ENCODE measurements around the gene ZC3H12A. TPM values are rescaled to one million over a fixed set of nuclear protein-coding genes. Genes with fewer than 3 reads are reported as not detected.

Gene ZC3H12A
- total RNA-seq, 1 donor from 2014 or later, result 62.6 TPM

DNA sequence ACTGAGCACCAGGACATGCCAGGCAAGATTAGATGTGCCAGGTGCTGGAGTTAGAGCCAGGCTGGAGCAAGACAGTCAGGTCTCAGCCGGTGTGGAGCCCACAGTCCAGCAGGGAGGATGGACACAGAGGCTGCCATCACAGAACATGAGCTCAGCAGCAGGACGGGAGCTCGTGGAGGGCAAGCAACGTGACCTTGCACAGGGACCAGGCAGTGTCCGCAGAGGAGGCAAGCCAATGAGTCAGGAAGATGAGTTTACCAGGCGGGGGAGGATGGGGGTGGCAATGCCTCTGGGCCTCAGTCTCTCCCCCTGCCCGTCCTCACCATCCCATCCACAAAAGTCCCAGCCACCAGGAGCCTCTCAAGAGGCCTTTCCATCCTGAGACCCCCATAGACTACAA is 20.7 kb upstream of the ZC3H12A start:
- intact Hi-C loops (cut with micrococcal nuclease), result loop anchor here (1.0 to 5.0 kb wide), 4 partner anchors 34 to 407 kb away; partner anchors contain the start of genes CDCA8 and SNIP1

DNA sequence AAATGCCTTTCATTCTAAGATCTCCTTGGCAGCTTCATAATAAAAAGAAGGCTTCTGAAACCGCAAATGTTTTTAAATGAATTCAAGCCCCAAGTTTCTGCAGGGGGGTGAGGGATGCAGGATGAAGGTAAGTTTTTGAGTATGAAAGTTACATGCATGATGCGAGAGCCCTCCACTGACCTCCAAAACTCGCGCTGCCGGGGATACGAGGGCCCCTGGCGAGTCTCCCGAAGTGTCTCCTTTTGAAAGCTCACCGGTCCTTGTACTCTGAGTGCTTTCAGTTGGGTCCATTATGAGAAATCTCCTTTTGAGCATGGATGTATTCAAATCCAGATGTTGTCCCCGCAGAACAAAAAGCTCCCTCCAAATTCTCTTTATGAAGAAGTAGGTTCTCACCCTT is 18.9 kb upstream of the ZC3H12A start:
- intact Hi-C loops (cut with micrococcal nuclease), result loop anchor here (1.0 to 5.0 kb wide), 5 partner anchors 18 to 237 kb away; partner anchors contain the start of genes CDCA8, GNL2 and MEAF6

DNA sequence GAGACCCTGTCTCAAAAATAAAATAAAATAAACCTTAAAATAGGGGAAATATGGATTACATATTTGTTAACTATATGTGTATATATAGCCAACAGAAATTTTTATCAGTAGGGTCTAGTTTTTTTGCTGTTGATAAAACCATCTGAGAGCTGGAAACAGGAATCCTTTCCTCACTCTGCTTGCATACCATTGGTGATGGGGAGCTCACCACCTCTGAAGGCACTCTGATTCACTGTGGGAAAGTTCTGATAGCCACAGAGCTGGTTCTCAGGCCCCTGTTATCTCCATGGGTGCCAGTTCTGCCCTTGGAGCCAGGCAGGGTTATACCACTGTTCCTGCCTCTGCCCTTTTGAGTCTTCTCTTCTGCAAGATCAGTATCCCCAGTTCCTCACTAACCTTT is 17.8 kb upstream of the ZC3H12A start:
- intact Hi-C loops (cut with micrococcal nuclease), result loop anchor here (5.0 kb wide), 1 partner anchor 141 kb away; the partner anchor contains the start of gene GNL2

DNA sequence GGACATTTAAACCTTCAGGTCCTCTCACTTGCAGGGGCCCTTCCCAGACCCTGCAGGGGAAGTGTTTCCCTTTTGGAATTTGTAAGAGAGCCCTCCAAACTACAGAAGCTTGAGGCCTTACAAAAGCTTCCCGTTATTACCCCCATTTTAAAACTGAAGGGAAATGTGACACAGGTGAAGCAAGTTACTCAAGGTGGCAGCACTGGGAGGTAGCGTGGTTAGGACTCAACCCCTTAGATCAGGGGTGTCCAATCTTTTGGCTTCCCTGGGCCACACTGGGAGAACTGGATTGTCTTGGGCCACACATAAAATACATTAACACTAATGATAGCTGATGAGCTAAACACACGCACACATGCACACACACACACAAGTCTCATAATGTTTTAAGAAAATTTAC is 15.8 kb upstream of the ZC3H12A start:
- intact Hi-C loops (cut with micrococcal nuclease), result loop anchor here (5.0 kb wide), 1 partner anchor 139 kb away; the partner anchor contains the start of gene GNL2

DNA sequence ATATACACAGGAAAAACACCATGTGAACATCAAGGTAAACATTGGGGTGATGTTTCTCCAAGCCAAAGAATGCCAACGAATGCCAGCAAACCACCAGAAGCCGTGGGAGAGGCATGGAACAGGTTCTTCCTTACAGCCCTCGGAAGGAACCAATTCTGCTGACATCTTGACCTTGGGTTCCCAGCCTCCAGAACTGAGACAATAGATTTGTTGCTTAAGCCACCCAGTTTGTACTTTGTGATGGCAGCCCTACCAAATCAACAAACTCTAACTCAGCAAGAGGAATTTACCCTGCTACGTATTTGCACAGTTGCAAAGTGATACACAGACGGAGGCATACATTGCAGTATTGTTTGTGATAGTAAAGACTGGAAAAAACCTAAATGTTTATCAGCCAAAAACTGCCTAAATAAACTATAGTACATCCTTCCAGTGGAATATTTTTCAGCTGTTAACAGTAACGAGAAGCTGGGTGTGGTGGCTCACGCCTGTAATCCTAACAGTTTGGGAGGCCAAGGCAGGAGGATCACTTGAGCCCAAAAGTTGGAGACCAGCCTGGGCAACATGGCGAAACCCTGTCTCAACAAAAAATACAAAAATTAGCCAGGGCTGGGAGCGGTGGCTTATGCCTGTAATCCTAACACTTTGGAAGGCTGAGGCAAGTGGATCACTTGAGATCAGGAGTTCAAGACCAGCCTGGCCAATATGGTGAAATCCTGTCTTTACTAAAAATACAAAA is 12.5 kb upstream of the ZC3H12A start:
- intact Hi-C loops (cut with micrococcal nuclease), result no loop called here

DNA sequence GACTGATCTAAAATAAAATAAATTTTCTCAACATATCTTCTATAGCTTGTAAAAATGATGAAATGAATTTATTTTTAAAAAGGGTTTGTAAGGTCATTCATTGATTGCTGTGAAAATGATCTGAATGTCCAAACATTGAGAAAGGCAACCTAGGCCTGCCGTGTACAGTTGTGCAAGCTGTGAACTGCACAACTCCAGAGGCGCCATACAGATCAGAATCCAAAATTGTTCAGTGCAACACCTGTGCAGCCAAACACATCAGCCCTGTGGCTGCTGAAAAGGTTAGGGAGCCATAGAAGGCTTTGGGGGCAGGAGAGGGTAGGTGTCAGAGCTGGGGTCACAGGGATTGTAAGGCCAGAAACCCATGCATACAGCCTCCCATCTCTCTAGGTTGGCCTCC is 9.9 kb upstream of the ZC3H12A start:
- intact Hi-C loops (cut with micrococcal nuclease), result no loop called here

DNA sequence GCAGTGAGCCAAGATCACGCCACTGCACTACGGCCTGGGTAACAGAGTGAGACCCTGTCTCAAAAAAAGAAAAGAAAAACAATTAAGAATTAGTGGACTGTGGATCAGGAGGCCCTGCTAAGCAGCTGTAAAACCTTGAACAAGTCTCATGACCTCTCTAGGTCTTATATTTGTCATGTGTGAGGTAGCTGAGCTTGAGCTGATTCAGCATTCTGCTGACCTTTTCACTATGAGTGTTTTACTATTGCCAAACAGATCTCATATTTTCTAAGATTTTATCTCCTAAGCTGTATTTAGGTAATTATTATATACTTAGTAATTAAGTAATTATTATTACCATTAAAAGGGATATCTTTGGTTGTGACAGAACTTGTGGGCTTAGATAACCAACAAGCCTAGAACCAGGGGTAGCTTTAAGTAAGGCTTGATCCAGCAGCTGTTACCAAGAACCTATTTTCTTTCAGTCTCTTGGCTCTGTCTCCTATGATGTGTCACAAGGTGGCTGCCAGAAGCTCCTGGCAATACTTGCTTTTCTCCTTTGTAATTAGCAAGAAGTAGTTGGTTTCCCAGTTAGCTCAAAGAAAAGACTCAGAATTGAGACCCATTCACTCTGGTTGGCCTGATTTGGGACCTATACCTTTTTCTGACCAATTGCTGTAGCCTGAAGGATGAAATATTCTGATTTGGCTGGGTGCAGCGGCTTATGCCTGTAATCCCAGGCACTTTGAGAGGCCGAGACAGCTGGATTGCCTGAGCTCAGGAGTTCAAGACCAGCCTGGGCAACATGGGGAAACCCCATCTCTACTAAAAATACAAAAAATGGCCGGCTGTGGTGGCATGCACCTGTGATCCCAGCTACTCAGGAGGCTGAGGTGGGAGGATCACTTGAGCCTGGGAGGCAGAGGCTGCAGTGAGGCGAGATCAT is 8.5 kb upstream of the ZC3H12A start:
- intact Hi-C loops (cut with micrococcal nuclease), result no loop called here

DNA sequence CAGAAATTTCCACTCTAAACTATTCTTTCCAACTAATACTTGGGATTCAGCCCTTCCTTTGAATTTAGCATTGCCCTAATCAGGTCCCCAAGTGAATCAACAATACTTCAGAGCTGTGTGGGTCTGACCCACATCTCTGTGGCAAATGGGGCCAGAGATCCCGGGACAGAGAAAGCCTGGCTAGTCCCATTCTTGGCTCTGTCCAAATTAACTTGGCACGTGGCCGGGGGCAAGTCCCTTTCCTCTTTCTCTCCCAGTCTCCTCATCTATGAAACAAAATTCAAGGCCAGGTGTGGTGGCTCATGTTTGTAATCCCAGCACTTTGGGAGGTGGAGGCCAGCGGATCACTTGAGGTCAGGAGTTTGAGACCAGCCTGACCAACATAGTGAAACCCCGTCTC is 6.3 kb upstream of the ZC3H12A start:
- intact Hi-C loops (cut with micrococcal nuclease), result no loop called here

DNA sequence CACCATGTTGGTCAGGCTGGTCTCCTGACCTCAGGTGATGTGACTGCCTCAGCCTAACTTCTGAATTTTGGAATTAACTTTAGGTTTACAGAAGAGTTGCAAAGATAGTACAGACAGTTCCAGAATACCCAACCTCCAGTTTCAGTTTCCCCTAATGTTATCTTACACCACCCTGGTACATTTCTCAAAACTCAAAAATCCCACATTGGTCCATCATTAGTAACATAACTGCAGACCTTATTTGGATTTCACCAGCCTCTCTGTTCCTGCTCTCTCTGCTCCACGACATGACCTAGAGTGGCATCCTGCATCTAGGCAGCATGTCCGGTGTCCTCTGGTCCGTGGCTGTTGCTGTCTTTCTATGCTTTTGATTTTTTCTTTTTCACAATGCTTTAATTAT is 5.0 kb upstream of the ZC3H12A start:
- intact Hi-C loops (cut with micrococcal nuclease), result no loop called here

DNA sequence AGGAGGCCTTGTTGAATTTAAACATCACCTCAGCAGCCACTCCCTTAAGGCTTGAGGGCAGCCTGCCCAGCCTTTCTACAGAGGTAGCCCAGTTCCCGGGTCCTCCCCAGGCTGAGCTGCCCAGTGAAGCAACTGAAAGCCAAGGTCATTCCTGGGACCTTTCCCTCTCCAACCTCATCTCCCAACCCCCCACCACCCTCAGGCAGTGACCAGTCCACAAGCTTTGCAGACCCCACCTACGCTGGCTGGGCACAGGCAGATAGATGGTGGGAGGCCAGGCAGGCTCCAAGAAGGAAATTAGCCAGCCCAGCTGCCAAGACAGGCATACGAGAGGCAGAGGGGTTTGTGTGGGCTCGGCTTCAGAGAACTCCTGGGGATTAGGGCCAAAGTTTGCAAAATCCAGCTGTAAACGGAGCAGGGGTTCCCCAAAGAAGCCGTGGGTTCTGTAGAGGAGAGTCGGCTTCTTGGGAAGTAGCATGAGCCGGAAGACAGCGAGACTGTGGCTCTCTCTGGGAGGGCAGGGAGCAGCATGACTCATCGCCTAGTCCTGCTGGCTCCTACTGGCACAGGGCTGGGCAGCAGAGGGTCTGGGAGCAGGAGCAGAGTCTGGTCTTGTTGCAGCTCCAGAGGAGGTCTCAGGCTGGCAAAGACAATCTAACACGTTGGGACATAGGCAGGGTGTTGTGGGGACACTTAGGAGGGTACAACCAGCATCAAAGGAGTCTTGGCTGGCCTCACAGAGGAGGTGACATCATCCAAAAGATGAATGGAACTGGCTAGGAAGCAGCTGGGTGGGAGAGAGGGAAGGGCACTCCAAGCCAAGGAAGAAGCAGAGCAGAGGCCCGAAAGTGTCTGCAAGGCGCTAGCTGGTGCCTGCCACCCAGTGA is 2.8 kb upstream of the ZC3H12A start:
- intact Hi-C loops (cut with micrococcal nuclease), result loop anchor here (2.0 to 10.0 kb wide), 5 partner anchors 15 to 1383 kb away; partner anchors contain the start of genes MAP7D1, MRPS15, RRAGC and UTP11

DNA sequence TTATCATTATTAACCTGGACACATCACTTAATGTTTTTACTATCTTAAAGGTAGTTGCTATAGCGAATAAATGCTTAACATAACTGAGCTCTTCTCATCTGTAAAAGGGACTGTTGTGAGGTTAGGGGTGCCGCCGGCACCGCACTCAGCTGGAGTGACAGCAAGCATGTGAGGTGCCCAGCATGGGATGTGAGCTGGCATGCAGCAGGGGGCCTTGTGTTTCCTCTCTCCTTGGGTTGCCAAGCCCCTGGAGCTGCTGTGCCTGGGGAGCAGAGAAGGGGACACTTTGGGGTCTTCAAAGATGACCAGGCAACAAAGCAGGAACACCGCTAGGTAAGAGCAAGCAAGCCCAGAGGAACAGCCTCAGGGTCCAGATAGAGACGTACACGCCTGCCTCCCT is 2.1 kb upstream of the ZC3H12A start:
- intact Hi-C loops (cut with micrococcal nuclease), result loop anchor here (2.0 to 10.0 kb wide), 5 partner anchors 15 to 1383 kb away; partner anchors contain the start of genes MAP7D1, MRPS15, RRAGC and UTP11

DNA sequence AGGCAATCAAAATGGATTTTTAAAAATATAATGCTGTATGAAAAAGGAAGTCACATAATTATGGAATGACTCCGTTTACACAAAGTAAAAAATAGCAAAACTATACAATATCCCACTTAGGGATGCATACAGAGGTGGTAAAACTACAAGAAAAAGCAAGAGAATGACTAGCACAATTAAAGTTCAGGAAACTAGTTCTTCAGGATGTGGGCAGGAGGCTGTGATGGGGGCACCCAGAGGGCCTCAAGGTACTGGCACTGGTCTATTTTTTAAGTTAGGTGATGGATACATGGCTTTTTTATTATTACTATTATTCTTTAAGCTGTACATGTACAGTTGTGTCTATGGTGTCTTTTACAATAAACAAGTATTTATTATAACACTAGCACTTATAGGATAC is 1.4 kb upstream of the ZC3H12A start:
- intact Hi-C loops (cut with micrococcal nuclease), result loop anchor here (1.0 to 10.0 kb wide), 6 partner anchors 14 to 1382 kb away; partner anchors contain the start of genes MAP7D1, MRPS15, RRAGC and UTP11

DNA sequence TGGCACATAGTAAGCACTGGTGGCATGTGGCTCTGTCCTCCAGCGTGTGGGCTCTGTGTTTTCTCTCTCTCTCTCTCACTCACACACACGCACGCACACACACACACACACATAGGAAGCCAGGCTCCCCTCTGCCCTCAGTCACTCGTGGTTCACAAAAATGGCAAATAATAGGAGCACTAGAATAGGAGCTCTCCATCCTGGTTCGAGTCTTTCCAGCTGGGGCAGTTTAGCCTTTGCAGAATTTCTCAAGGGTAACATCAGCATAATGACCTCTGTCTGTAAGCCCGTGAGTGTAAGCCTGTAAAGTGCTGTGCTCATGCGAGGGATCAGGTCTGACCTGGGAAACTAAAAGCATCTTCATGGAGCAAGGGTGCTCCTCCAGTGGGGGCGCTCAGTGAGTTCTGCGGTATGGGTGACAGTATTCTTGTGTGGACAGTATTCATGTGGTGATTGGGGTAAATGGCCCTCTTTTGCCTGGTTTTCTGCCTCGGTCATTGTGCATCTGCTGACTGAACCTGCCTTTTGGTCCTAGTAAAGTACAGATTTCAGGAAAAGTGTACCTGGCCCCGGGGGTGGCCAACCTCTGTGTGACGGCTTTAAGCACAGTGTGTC is 842 bp upstream of the ZC3H12A start:
- intact Hi-C loops (cut with micrococcal nuclease), result loop anchor here (1.0 to 10.0 kb wide), 7 partner anchors 13 to 1381 kb away; partner anchors contain the start of genes MAP7D1, MRPS15, RRAGC and SF3A3

DNA sequence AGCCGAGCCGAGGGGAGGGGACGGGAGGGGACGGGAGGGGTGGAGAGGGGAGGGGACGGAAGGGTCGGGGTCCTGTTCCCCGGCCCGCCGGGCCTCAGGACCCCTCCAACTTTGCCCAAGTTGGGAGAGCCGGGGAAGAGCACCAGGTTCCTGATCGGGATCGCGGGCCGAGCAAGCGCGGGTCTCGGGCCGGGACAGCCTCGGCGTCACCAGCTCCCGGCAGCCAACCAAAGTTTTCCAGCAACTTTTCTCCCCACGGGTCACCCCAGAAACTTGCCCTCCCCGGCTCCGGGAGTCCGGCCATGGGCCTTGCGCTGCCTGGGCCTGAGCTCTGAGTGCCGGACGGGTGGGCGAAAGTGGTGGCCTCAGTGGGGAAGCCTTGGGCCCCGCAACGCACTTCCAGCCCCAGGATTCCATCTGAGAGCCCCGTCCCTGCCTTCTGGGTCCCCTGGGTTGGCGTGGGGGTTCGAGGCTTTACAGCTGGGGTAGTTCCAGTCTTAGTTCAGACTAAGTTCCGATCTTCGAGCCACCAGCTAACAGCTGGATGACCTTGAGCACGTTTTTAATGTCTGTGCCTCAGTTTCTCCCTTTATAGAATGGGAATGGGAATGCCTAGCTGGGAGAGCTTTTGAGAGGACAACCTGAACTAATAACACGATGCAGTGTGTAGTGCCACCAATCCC is 458 bp downstream of the ZC3H12A start:
- intact Hi-C loops (cut with micrococcal nuclease), result loop anchor here (1.0 to 10.0 kb wide), 8 partner anchors 457 to 1380 kb away; partner anchors contain the start of genes MAP7D1, MRPS15, RRAGC and SF3A3

DNA sequence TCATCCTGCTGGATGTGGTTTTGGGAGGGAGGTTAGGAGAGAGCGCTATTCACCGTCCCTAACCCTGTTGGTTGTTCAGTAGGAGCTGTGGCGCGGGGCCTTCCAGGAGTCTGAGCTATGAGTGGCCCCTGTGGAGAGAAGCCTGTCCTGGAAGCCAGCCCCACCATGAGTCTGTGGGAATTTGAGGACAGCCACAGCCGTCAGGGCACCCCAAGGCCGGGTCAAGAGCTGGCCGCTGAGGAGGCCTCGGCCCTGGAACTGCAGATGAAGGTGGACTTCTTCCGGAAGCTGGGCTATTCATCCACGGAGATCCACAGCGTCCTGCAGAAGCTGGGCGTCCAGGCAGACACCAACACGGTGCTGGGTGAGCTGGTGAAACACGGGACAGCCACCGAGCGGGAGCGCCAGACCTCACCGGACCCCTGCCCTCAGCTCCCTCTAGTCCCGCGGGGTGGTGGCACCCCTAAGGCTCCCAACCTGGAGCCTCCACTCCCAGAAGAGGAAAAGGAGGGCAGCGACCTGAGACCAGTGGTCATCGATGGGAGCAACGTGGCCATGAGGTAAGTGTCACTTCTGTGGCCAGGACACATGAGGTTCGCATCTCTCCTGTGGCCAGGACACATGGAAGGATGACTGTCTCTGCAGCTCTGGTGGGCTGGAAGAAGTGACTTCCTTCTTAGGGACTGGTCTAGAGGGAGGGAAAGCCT is 1.2 kb downstream of the ZC3H12A start:
- intact Hi-C loops (cut with micrococcal nuclease), result loop anchor here (5.0 to 10.0 kb wide), 7 partner anchors 457 to 1379 kb away; partner anchors contain the start of genes MAP7D1, MRPS15, RRAGC and STK40

DNA sequence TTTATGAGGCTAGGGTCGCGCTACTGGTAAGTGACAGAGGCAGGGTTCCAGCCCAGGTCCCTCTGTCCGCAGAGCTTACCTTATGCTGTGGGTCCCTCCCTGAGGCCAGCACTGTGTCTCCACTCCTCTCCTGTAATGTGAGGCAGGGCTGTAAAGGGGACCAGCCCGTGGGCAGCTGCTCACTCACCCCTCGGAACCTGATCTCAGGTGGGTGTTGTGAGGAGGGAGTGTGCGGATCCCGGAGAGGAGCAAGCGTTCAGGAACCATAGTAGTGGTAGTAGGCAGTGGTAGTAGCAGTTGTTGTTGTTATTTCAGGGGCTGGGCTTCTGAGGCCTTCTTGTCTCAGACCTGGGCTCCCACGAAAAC is 1.7 kb downstream of the ZC3H12A start:
- intact Hi-C loops (cut with micrococcal nuclease), result loop anchor here (5.0 to 10.0 kb wide), 7 partner anchors 456 to 1379 kb away; partner anchors contain the start of genes MAP7D1, MRPS15, RRAGC and STK40

DNA sequence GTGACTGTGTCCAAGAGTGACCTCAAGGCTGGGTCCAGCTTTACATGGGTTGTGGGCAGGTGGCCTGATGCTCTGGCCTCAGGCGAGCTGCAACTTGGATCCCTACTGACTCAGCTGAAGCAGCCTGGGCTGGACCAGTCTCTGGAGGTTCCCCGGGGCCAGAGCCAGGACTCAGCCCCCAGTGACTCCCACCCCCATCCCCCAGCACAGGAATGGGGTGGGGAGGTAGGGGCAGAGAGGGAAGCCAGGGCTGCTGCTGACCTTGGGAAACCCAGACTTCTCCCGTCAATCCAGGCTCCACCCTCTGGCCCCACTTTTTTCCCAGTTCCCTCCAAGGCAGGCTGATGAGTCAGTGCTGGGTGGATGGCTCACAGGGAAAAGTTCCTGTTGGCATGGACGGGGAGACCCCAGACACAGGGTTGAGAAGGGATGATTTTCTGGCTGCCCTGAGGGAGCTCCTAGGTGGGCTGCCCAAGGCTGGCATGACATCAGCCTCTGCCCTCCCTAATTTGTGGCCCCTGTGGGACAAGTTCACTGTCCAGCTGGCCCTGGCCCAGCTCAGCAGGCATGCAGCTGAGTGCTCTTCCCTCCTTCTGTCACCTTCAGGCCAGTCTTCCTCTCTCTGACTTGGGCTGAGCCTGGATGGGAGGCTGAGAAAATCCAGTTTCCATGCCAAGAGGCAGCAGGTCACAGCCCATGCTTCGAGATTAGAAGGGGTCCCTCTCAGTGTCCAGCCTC is 2.2 kb downstream of the ZC3H12A start:
- intact Hi-C loops (cut with micrococcal nuclease), result loop anchor here (1.0 to 10.0 kb wide), 10 partner anchors 11 to 1378 kb away; partner anchors contain the start of genes MAP7D1, MEAF6, MRPS15 and RRAGC
